ENCODE results near the gene VIL1. TPM values are rescaled to one million over a fixed set of nuclear protein-coding genes. Genes with fewer than 3 reads are reported as not detected.

Gene VIL1
- total RNA-seq, 1 experiment from 2014 or later, result 401 TPM

DNA sequence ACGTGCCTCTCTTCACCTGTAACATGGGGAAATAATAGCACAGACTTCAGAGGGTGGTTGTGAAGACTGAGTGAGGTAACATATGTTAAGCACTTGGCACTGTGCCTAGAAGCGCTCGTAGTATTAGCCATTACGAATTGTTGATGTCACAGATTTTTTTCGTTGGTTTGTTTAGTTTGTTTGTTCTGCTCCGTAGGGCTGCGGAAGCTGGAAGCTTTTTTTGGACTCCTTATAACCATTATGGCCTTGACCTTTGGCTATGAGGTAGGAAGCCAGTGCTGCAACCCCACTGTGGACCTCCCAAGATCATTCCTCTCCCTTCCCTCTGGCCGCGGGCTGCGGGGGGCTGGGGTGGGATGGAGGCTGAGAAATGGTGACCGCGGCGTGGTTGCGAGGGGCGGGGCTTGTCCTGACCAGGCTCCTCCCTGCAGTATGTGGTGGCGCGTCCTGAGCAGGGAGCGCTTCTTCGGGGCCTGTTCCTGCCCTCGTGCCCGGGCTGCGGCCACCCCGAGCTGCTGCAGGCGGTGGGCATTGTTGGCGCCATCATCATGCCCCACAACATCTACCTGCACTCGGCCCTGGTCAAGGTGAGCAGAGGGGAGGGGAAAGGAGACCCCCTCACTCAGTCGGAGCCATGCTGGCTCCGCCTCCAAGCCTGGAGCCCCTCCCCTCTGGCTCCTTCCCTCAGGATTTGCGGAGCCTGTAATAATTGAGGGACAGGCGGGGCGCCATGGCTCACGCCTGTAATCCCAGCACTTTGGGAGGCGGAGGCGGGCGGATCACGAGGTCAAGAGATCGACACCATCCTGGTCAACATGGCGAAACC is 31.3 kb upstream of the VIL1 start:
- intact Hi-C loops (cut with micrococcal nuclease; ENCODE audit: unreplicated experiment), result no loop called here
- no TSS peak for BruUV-seq (replicated peaks)

DNA sequence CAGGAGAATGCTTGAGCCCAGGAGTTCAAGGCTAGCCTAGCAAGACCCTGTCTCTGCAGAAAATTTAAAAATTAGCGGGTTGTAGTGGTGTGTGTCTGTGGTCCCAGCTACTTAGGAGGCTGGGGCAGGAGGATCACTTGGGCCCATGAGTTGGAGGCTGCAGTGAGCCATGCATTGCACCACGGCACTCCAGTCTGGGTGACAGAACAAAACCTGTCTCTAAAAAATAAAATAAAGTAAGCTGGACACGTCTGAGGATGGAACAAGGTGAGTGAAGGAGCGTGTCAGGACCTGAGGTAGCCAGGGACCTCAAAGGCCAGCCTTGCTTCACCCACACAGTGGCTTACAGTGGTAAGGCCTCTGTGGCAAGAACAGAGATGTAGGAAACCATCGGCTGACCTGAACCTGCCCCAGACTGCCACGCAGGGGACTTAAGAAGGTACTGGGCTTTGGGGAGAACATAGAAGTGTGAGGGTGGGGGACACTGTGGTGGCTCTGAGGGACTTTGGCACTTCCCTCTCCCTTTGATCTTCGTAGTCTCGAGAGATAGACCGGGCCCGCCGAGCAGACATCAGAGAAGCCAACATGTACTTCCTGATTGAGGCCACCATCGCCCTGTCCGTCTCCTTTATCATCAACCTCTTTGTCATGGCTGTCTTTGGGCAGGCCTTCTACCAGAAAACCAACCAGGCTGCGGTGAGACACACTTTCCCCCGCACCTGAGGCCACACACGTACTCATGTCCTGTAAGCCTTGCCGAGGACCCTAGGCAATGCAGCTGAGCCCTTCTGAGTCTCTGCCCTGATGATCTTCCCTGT is 29.4 kb upstream of the VIL1 start:
- TF ChIP-seq, protein P1, sequence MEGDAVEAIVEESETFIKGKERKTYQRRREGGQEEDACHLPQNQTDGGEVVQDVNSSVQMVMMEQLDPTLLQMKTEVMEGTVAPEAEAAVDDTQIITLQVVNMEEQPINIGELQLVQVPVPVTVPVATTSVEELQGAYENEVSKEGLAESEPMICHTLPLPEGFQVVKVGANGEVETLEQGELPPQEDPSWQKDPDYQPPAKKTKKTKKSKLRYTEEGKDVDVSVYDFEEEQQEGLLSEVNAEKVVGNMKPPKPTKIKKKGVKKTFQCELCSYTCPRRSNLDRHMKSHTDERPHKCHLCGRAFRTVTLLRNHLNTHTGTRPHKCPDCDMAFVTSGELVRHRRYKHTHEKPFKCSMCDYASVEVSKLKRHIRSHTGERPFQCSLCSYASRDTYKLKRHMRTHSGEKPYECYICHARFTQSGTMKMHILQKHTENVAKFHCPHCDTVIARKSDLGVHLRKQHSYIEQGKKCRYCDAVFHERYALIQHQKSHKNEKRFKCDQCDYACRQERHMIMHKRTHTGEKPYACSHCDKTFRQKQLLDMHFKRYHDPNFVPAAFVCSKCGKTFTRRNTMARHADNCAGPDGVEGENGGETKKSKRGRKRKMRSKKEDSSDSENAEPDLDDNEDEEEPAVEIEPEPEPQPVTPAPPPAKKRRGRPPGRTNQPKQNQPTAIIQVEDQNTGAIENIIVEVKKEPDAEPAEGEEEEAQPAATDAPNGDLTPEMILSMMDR (IDR thresholded peaks at IDR 0.05; ENCODE audit: insufficient read depth in 1 of 2, low read depth in 1 of 2, low read length in 1 of 2, severe bottlenecking in 1 of 2, unreplicated experiment in 1 of 2), result no peak
- no peaks in the 10 kb centered on the region for H3K9me3 Mint-ChIP-seq (ENCODE audit: unreplicated experiment)
- no peak overlapping the region for H3K4me3 Mint-ChIP-seq (ENCODE audit: unreplicated experiment)
- no peak for DNase-seq
- intact Hi-C loops (cut with micrococcal nuclease; ENCODE audit: unreplicated experiment), result no loop called here
- Histone ChIP-seq H3K4me1 (peaks cover 6% of the 10 kb centered on the region; the same call in 1 of the 2 replicates), H3K36me3 (ENCODE audit: control insufficient read depth, insufficient read depth, low read length) (no peaks in the 10 kb centered on the region), H3K27me3 (replicated peaks; ENCODE audit: control insufficient read depth, insufficient read depth, low read length) (no peaks in the 10 kb centered on the region), H3K4me3 (ENCODE audit: low read depth, low read length) (no peak overlapping the region), H3K9me3 (no peaks in the 10 kb centered on the region)
- no peaks in the 10 kb centered on the region for H3K27me3 Mint-ChIP-seq (ENCODE audit: insufficient read depth, unreplicated experiment)
- H3K27ac Mint-ChIP-seq (ENCODE audit: unreplicated experiment), result no peak overlapping the region
- POLR2A ChIA-PET, result no interaction called here
- CTCF ChIA-PET, result interaction anchor here (0.6 to 0.7 kb wide), 2 partner anchors 13 to 85 kb away, joined by 6 to 12 read pairs; no protein-coding TSS in a partner anchor
- BruUV-seq (replicated peaks), result no TSS peak
- no peaks in the 10 kb centered on the region for H3K36me3 Mint-ChIP-seq (ENCODE audit: insufficient read depth, unreplicated experiment)
- H3K4me1 Mint-ChIP-seq (ENCODE audit: low read depth, unreplicated experiment), result peaks cover 11% of the 10 kb centered on the region

More for the DNA sequence above, 31.3 kb upstream of the VIL1 start:
- Histone ChIP-seq H3K36me3 (ENCODE audit: control insufficient read depth, insufficient read depth, low read length) (no peaks in the 10 kb centered on the region), H3K9me3 (no peaks in the 10 kb centered on the region), H3K4me3 (ENCODE audit: low read depth, low read length) (no peak overlapping the region), H3K27me3 (replicated peaks; ENCODE audit: control insufficient read depth, insufficient read depth, low read length) (no peaks in the 10 kb centered on the region), H3K4me1 (peaks cover 6% of the 10 kb centered on the region; the same call in 1 of the 2 replicates)
- H3K36me3 Mint-ChIP-seq (ENCODE audit: insufficient read depth, unreplicated experiment), result no peaks in the 10 kb centered on the region
- no peak for DNase-seq
- no peaks in the 10 kb centered on the region for H3K27me3 Mint-ChIP-seq (ENCODE audit: insufficient read depth, unreplicated experiment)
- TF ChIP-seq, protein P1 (IDR thresholded peaks at IDR 0.05; ENCODE audit: insufficient read depth in 1 of 2, low read depth in 1 of 2, low read length in 1 of 2, severe bottlenecking in 1 of 2, unreplicated experiment in 1 of 2), result no peak
- no peak overlapping the region for H3K4me3 Mint-ChIP-seq (ENCODE audit: unreplicated experiment)
- no peak overlapping the region for H3K27ac Mint-ChIP-seq (ENCODE audit: unreplicated experiment)
- ChIA-PET POLR2A (no interaction called here), CTCF (interaction anchor here (0.6 kb wide), 1 partner anchor 18 kb away, joined by 5 read pairs; no protein-coding TSS in a partner anchor)
- H3K9me3 Mint-ChIP-seq (ENCODE audit: unreplicated experiment), result no peaks in the 10 kb centered on the region
- peaks cover 11% of the 10 kb centered on the region for H3K4me1 Mint-ChIP-seq (ENCODE audit: low read depth, unreplicated experiment)

DNA sequence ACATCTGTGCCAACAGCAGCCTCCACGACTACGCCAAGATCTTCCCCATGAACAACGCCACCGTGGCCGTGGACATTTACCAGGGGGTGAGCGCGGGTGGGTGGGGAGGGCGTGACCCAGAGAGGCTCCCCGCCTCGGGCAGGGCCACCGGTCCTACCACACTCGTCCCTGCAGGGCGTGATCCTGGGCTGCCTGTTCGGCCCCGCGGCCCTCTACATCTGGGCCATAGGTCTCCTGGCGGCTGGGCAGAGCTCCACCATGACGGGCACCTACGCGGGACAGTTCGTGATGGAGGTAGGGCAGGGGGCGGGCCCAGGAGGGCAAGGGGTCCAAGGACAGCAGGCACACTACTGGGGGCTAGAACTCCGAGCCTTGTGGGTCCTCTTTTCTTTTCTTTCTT is 27.7 kb upstream of the VIL1 start:
- no peak for DNase-seq
- Histone ChIP-seq H3K4me3 (ENCODE audit: low read depth, low read length) (no peak overlapping the region), H3K9me3 (no peaks in the 10 kb centered on the region), H3K27me3 (replicated peaks; ENCODE audit: control insufficient read depth, insufficient read depth, low read length) (no peaks in the 10 kb centered on the region), H3K4me1 (peaks cover 10% of the 10 kb centered on the region), H3K36me3 (ENCODE audit: control insufficient read depth, insufficient read depth, low read length) (no peaks in the 10 kb centered on the region)
- no peak overlapping the region for H3K27ac Mint-ChIP-seq (ENCODE audit: unreplicated experiment)
- peaks cover 17% of the 10 kb centered on the region for H3K4me1 Mint-ChIP-seq (ENCODE audit: low read depth, unreplicated experiment)
- H3K4me3 Mint-ChIP-seq (ENCODE audit: unreplicated experiment), result no peak overlapping the region
- no peaks in the 10 kb centered on the region for H3K9me3 Mint-ChIP-seq (ENCODE audit: unreplicated experiment)
- intact Hi-C loops (cut with micrococcal nuclease; ENCODE audit: unreplicated experiment), result no loop called here
- POLR2A ChIA-PET, result no interaction called here
- peaks cover 5% of the 10 kb centered on the region for H3K36me3 Mint-ChIP-seq (ENCODE audit: insufficient read depth, unreplicated experiment)
- TF ChIP-seq, protein P1 (IDR thresholded peaks at IDR 0.05; ENCODE audit: insufficient read depth in 1 of 2, low read depth in 1 of 2, low read length in 1 of 2, severe bottlenecking in 1 of 2, unreplicated experiment in 1 of 2), result no peak
- BruUV-seq (replicated peaks), result no TSS peak
- no peaks in the 10 kb centered on the region for H3K27me3 Mint-ChIP-seq (ENCODE audit: insufficient read depth, unreplicated experiment)
- CTCF ChIA-PET, result no interaction called here

Data from Caco-2 (cell line).